Right atrium auricular region (tissue), 2 donors: ENCODE results near the gene ATXN7. TPM values are rescaled to one million over a fixed set of nuclear protein-coding genes. Genes with fewer than 3 reads are reported as not detected.

Experiments used
- DNase-seq: peaks from one replicate; pipeline ENCODE4 v3.0.0-alpha.2; 2019; ENCODE audit warnings: low spot score
- H3K27ac ChIP-seq, 2 donors: fragments of 200-600 bp; sonication (generic); 1 replicate in 1 of 2; 2 replicates in 1 of 2; pipeline ENCODE4 v1.5.1; 2016 to 2019
- H3K27me3 ChIP-seq, 2 donors: fragments of 200-600 bp; sonication (generic); one replicate each; pipeline versions ENCODE4 v1.5.1 to v1.6.0; 2017 to 2019
- H3K36me3 ChIP-seq: fragments of 200-600 bp; sonication (generic); one replicate; pipeline ENCODE4 v1.5.1; 2016
- H3K4me1 ChIP-seq, 2 donors: fragments of 200-600 bp; sonication (generic); one replicate each; pipeline versions ENCODE4 v1.5.1 to v1.6.0; 2017 to 2019
- H3K4me3 ChIP-seq, 2 donors: fragments of 200-600 bp; sonication (generic); 1 replicate in 1 of 2; 2 replicates in 1 of 2; pipeline ENCODE4 v1.5.1; 2017 to 2019; ENCODE audit warnings: mild to moderate bottlenecking in 1 of 2, moderate library complexity in 1 of 2
- H3K9me3 ChIP-seq, 2 donors: fragments of 200-600 bp; sonication (generic); one replicate each; pipeline ENCODE4 v1.5.1; 2019
- total RNA-seq, 2 donors: library from RNA; depleted of rRNA; stranded (reverse); fragments of >200 nt; gene quantifications; one replicate each; pipeline ENCODE4 v1.1.0, GENCODE V29; 2016
- TF ChIP-seq, protein P1 (sequence below), 2 donors: fragments of 200-600 bp; sonication (generic); IDR thresholded peaks; one replicate each; pipeline ENCODE4 v1.5.1; 2019; ENCODE audit warnings: antibody characterized with exemption in 2 of 2

The ATXN7 gene
- total RNA-seq, 2 donors from 2014 or later, result 13.9 to 15.5 TPM

DNA sequence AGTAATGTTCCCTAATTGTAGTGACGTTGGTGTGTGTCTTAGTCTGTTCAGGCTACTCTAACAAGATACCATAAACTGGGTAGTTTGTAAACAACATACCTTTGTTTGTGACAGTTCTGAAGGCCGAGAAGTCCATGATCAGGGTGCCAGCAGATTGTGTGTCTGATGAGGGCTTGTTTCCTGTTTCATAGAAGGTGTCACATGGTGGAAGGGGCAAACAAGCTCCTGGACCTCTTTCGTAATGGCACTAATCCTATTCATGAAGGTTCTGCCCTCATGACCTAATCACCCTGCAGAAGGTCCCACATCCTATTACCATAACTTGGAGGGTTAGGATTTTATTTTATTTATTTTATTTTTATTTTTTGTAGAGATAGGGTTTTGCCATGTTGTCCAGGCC is 11.1 kb downstream of the ATXN7 start:
- H3K4me3 ChIP-seq, result no peak overlapping the region
- peaks cover 0 to 26% of the 10 kb centered on the region in 2 donors for H3K4me1 ChIP-seq
- no peak overlapping the region for H3K27ac ChIP-seq
- no peak for DNase-seq
- no peaks in the 10 kb centered on the region for H3K27me3 ChIP-seq
- no peaks in the 10 kb centered on the region for H3K9me3 ChIP-seq
- no peaks in the 10 kb centered on the region for H3K36me3 ChIP-seq
- TF ChIP-seq, protein P1, sequence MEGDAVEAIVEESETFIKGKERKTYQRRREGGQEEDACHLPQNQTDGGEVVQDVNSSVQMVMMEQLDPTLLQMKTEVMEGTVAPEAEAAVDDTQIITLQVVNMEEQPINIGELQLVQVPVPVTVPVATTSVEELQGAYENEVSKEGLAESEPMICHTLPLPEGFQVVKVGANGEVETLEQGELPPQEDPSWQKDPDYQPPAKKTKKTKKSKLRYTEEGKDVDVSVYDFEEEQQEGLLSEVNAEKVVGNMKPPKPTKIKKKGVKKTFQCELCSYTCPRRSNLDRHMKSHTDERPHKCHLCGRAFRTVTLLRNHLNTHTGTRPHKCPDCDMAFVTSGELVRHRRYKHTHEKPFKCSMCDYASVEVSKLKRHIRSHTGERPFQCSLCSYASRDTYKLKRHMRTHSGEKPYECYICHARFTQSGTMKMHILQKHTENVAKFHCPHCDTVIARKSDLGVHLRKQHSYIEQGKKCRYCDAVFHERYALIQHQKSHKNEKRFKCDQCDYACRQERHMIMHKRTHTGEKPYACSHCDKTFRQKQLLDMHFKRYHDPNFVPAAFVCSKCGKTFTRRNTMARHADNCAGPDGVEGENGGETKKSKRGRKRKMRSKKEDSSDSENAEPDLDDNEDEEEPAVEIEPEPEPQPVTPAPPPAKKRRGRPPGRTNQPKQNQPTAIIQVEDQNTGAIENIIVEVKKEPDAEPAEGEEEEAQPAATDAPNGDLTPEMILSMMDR (IDR thresholded peaks at IDR 0.05), result no peak

DNA sequence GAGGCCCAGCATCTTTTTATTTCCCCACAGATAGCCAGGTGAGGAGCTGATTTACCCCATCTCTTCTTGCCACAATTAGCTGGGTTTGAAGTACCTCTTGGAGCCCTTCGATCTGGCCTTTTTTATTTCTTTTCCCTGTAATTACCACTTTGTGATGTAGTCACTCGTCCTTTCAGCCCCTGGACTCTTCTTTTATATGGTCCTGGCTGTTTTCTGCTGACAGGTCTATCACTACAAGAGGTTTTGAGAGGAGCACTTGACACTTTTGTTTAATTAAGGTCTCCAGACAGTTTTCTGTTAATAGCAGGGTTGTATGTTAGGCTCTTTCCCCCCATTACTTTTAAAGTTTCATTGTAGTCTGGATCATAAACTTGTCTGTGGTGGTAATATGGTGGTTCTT is 11.8 kb downstream of the ATXN7 start:
- H3K36me3 ChIP-seq, result no peaks in the 10 kb centered on the region
- no peaks in the 10 kb centered on the region for H3K9me3 ChIP-seq
- TF ChIP-seq, protein P1 (IDR thresholded peaks at IDR 0.05), result no peak
- no peak overlapping the region for H3K4me3 ChIP-seq
- peaks cover 0 to 26% of the 10 kb centered on the region in 2 donors for H3K4me1 ChIP-seq
- no peaks in the 10 kb centered on the region for H3K27me3 ChIP-seq
- no peak overlapping the region for H3K27ac ChIP-seq
- DNase-seq, result no peak

DNA sequence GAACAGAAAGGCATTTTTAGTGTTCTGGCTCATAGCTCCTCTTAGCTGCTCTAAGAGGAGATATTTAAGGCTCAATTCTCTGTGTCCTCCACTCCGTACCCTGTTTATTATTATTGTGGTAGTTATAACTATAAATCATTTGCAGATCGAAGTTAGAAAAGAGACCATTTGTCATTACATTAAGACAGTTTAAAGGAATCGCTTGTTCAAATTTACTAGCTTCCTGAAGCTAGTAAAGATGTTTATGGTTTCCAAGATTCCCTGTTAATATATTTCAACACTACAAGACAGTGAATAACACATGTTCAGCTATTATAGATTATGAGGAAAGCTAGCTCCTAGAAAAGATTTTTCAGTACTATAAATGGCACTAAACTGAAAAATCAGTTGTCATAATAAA is 12.6 kb downstream of the ATXN7 start:
- Histone ChIP-seq H3K9me3 (no peaks in the 10 kb centered on the region), H3K4me3 (no peak overlapping the region), H3K36me3 (no peaks in the 10 kb centered on the region), H3K27me3 (no peaks in the 10 kb centered on the region), H3K4me1 (peaks cover 0 to 26% of the 10 kb centered on the region in 2 donors), H3K27ac (no peak overlapping the region)
- DNase-seq, result no peak
- TF ChIP-seq, protein P1 (IDR thresholded peaks at IDR 0.05), result no peak

DNA sequence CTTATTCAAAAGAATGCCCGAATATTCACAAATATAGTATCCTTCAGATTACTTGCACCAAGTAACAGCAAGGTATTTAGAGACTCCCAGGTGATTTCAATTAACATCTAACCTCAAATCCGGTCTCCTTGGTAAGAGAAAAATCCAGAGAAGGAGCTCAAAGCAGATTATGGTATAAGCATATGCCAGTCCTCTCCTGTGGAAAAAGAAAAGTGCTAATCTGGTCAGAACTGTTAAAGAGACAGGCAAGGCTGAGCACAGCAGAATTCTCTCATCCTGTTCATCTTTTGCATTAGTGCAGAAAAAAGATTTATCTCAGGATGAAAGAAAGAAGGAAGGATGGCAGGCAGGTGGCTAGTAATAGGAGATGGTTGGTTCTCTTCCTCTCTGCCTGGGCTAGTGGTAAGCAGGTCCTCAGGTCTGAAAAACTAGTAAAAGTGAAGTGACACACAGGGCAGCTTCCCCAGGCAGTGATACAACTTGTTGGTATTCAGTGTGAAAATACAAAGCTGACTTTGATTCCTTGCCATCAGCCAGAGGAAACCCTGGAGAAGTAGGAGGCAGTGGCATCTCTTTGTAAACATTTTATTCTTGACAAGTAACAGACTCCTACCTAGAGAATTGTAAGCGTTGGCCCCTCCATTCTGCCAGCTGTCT is 14.2 kb downstream of the ATXN7 start:
- TF ChIP-seq, protein P1 (IDR thresholded peaks at IDR 0.05), result no peak
- no peaks in the 10 kb centered on the region for H3K9me3 ChIP-seq
- DNase-seq, result no peak
- no peaks in the 10 kb centered on the region for H3K36me3 ChIP-seq
- H3K4me1 ChIP-seq, result peaks cover 0 to 21% of the 10 kb centered on the region in 2 donors
- no peak overlapping the region for H3K27ac ChIP-seq
- H3K4me3 ChIP-seq, result no peak overlapping the region
- no peaks in the 10 kb centered on the region for H3K27me3 ChIP-seq

DNA sequence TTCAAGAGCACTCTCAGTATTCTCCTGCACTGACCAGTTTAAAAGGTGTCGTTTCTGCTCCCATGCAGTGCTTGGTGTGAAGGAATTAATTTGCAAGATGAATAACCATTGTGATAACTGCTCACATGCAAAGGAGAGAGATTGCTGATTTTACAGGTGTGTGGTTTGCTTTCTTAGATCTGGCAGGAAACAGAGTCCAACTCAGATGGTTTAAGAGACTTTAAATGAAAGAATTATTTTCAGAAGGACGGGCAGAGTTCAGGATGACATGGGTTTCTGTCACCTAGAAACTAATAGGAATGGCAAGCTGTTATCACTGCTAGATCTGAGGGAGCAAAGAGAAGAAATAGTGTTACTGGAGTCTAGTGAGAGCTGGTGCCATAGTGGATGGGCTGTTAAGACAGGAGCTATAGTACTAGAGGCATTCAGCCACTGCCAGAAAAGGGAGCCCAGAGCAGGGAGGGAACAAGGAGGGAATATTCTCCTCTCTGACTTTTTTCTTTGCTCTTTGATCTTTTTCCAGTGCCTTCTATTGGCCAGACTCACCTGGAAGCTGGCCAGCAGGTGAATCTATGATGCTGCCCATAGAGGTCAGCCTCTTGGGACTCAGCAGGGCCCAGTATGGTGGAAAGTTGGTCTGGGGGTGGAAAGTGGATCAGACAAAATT is 14.9 kb downstream of the ATXN7 start:
- H3K36me3 ChIP-seq, result no peaks in the 10 kb centered on the region
- H3K9me3 ChIP-seq, result no peaks in the 10 kb centered on the region
- peaks cover 0 to 21% of the 10 kb centered on the region in 2 donors for H3K4me1 ChIP-seq
- no peaks in the 10 kb centered on the region for H3K27me3 ChIP-seq
- H3K27ac ChIP-seq, result no peak overlapping the region
- no peak overlapping the region for H3K4me3 ChIP-seq
- no peak for DNase-seq
- TF ChIP-seq, protein P1 (IDR thresholded peaks at IDR 0.05), result no peak
